ENCODE data around the gene ACTN3. TPM values are rescaled to one million over a fixed set of nuclear protein-coding genes. Genes with fewer than 3 reads are reported as not detected.
"Not testable (repeated sequence)": the region's sequence is repeated elsewhere in the genome, so short reads cannot be mapped to it uniquely, and the experiment has no call there.

The ACTN3 gene
- total RNA-seq, 4 donors from 2014 or later, result 0.21 TPM; not detected in 3

DNA sequence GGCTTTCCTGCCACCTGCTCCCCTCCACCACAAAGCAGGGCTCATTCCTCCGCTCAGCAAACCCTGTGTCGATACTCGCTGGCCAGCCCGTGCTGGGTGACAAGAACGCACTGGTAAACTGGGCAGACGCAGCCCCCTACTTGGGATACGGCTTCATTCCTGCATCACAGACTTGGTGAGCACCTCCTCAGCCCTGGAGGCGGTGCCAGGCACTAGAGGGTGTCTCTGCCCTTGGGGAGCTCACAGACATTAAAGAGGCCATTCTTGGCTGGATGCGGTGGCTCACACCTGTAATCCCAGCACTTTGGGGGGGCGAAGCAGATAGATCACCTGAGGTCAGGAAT is 6.9 kb upstream of the ACTN3 start:
- 84 to 91% methylated on average over 10 of the region's 10 CpGs for WGBS, 2 donors
- no peak overlapping the region for H3K27ac ChIP-seq

DNA sequence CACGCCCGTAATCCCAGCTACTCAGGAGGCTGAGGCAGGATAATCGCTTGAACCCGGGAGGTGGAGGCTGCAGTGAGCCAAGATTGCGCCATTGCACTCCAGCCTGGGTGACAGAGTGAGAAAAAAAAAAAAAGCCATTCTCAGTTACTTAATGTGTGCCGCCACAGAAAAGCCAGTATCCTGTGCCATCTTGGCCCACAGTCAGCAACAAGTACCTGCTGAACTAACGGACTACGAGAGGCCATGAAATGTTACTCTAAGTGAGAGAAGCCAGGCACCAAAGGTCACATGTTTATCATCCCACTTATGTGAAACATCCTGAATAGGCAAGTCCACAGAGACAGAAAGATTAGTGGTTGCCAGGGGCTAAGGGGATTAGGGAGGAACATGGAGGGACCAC is 6.1 kb upstream of the ACTN3 start:
- DNase-seq (ENCODE audit: low spot score in 2 of 2); H3K9me3 ChIP-seq; H3K27me3 ChIP-seq; H3K4me3 ChIP-seq; H3K27ac ChIP-seq: not testable (repeated sequence)
- WGBS, 2 donors, result 86 to 92% methylated on average over 8 of the region's 8 CpGs
- peaks cover 4 to 35% (median 15%) of the 10 kb centered on the region in 4 donors for H3K4me1 ChIP-seq
- peaks cover 0 to 76% (median 0%) of the 10 kb centered on the region in 3 donors for H3K36me3 ChIP-seq

More for the DNA sequence above, 6.9 kb upstream of the ACTN3 start:
- TF ChIP-seq POLR2A (IDR thresholded peaks at IDR 0.05) (no peak), EP300 (IDR thresholded peaks at IDR 0.05) (no peak)
- TF ChIP-seq, protein P1, sequence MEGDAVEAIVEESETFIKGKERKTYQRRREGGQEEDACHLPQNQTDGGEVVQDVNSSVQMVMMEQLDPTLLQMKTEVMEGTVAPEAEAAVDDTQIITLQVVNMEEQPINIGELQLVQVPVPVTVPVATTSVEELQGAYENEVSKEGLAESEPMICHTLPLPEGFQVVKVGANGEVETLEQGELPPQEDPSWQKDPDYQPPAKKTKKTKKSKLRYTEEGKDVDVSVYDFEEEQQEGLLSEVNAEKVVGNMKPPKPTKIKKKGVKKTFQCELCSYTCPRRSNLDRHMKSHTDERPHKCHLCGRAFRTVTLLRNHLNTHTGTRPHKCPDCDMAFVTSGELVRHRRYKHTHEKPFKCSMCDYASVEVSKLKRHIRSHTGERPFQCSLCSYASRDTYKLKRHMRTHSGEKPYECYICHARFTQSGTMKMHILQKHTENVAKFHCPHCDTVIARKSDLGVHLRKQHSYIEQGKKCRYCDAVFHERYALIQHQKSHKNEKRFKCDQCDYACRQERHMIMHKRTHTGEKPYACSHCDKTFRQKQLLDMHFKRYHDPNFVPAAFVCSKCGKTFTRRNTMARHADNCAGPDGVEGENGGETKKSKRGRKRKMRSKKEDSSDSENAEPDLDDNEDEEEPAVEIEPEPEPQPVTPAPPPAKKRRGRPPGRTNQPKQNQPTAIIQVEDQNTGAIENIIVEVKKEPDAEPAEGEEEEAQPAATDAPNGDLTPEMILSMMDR (IDR thresholded peaks at IDR 0.05), result no peak
- Histone ChIP-seq H3K36me3 (peaks cover 0 to 84% (median 0%) of the 10 kb centered on the region in 3 donors), H3K27me3 (no peaks in the 10 kb centered on the region), H3K4me1 (peaks cover 1 to 28% (median 9%) of the 10 kb centered on the region in 4 donors), H3K4me3 (no peak overlapping the region), H3K9me3 (no peaks in the 10 kb centered on the region)
- no peak for DNase-seq (ENCODE audit: low spot score in 2 of 2)

DNA sequence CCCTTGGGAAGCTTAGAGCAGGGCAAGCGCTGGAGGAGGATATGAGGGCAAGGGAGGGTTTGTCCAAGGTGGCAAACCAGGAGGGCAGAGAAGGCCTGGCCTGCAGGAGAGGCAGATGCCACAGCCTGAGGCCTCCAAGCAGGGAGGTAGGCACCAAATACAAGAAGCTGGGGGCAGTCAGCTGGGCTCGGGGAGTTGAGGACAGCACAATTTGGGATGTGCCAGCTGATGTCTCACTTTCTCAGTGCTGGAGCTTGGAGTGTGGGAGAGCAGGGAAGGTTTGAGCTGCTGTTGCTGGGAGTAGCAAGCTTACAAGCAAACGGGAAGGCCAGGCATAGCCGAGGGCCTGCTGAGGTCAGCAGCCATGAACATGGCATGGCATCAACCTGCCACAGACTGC is 4.8 kb upstream of the ACTN3 start:
- no peak for TF ChIP-seq EP300 (IDR thresholded peaks at IDR 0.05)
- TF ChIP-seq, protein P1 (IDR thresholded peaks at IDR 0.05), result no peak
- TF ChIP-seq POLR2A (IDR thresholded peaks at IDR 0.05), result no peak
- no peaks in the 10 kb centered on the region for H3K9me3 ChIP-seq
- peaks cover 0 to 63% (median 0%) of the 10 kb centered on the region in 3 donors for H3K36me3 ChIP-seq
- H3K4me1 ChIP-seq, result peaks cover 4 to 43% (median 22%) of the 10 kb centered on the region in 4 donors
- no peak overlapping the region for H3K4me3 ChIP-seq
- H3K27ac ChIP-seq, result no peak overlapping the region
- 80 to 85% methylated on average over 4 of the region's 4 CpGs for WGBS, 2 donors
- no peaks in the 10 kb centered on the region for H3K27me3 ChIP-seq
- DNase-seq (ENCODE audit: low spot score in 2 of 2), result no peak

DNA sequence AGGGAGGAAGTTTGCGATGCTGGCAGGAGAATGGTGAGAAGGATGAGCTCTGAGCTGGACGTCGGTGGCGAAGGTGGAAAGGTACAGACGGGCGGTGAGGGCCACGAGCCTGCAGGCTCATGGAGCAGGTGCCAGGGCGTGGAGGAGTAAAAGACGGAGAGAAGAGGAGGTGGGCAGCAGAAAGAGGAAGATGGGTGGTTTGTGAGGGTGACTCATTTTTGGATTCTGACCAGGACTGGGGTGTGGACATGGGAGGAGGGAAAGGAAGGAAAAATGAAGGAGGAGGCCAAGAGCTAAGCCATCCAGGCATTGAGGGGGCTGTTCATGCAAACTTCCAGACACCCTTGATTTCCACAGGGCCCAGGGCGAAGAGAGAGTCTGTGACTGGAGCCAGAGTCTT is 4.3 kb upstream of the ACTN3 start:
- WGBS, 2 donors, result 85 to 86% methylated on average over 10 of the region's 10 CpGs
- no peak overlapping the region for H3K27ac ChIP-seq
- no peaks in the 10 kb centered on the region for H3K9me3 ChIP-seq
- peaks cover 0 to 58% (median 0%) of the 10 kb centered on the region in 3 donors for H3K36me3 ChIP-seq
- no peaks in the 10 kb centered on the region for H3K27me3 ChIP-seq
- H3K4me1 ChIP-seq, result peaks cover 4 to 47% (median 24%) of the 10 kb centered on the region in 4 donors
- TF ChIP-seq, protein P1 (IDR thresholded peaks at IDR 0.05), result no peak
- TF ChIP-seq POLR2A (IDR thresholded peaks at IDR 0.05), result no peak
- no peak for TF ChIP-seq EP300 (IDR thresholded peaks at IDR 0.05)
- no peak for DNase-seq (ENCODE audit: low spot score in 2 of 2)
- no peak overlapping the region for H3K4me3 ChIP-seq

DNA sequence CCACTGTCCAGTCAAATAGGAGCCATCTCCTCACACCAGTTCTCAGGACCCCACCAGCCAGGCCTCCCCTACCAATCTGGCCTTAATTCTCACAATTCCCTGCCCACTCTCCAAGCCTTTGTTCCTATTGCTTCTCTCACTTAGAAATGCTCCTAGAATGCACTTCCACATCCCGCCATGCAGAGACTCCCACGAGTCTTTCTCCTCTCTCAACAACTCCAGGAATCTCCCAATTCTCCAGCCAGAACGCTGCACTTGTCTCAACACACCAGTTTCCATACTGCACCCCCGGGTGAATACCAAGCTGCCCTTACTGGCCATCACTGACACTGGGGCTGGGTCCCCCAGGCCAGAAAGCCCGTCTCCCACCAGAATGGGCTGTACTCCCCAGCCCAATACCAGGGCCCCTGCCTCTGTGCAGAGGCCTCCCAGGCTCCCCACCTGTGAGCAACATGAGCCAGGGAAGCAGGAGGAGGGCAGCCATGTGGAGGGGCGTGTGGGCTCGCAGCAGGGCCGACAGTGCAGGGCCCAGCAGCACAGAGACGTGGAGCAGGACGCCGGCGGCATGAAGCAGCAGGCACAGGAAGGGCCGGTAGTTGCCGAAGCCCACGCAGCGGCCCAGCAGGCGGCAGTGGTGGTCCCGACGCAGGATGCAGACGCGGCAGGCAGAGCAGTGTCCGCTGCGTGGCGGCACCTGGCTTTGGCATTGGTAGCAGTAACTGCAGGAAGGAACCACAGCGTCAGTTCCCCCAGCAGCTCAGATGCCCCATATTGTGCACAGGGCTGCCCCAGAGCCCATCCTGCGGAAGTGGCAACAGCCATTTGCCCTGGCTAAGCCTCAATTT is 3.2 kb upstream of the ACTN3 start:
- no peaks in the 10 kb centered on the region for H3K9me3 ChIP-seq
- H3K4me3 ChIP-seq, result no peak overlapping the region
- peak overlapping the region in 2 of 4 donors; percentile 35 to 52 for H3K27ac ChIP-seq
- no peak for TF ChIP-seq POLR2A (IDR thresholded peaks at IDR 0.05)
- TF ChIP-seq, protein P1 (IDR thresholded peaks at IDR 0.05), result peak in 3 of 5 experiments; percentile 14 to 38 (median 26)
- peaks cover 4 to 56% (median 24%) of the 10 kb centered on the region in 4 donors for H3K4me1 ChIP-seq
- no peak for DNase-seq (ENCODE audit: low spot score in 2 of 2)
- peaks cover 0 to 49% (median 0%) of the 10 kb centered on the region in 3 donors for H3K36me3 ChIP-seq
- no peaks in the 10 kb centered on the region for H3K27me3 ChIP-seq
- 33 to 37% methylated on average over 11 to 23 of the region's 26 CpGs for WGBS, 2 donors

DNA sequence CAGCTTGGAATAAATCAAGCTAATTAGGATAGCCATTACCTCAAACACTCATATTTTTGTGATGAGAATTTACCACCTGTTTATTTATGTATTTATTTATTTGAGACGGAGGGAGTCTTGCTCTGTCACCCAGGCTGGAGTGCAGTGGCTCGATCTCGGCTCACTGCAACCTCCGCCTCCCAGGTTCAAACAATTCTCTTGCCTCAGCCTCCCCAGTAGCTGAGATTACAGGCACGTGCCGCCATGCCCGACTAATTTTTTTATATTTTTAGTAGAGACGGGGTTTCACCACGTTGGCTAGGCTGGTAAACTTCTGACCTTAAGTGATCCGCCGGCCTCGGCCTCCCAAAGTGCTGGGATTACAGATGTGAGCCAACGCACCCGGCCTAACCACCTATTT is 1.8 kb upstream of the ACTN3 start:
- DNase-seq (ENCODE audit: low spot score in 2 of 2); H3K27me3 ChIP-seq; H3K27ac ChIP-seq; H3K9me3 ChIP-seq: not testable (repeated sequence)
- 67 to 71% methylated on average over 14 of the region's 14 CpGs for WGBS, 2 donors
- peak overlapping the region in 3 of 4 donors; percentile 65 to 98 (median 70) for H3K4me3 ChIP-seq
- peaks cover 0 to 34% (median 0%) of the 10 kb centered on the region in 3 donors for H3K36me3 ChIP-seq
- H3K4me1 ChIP-seq, result peaks cover 4 to 56% (median 24%) of the 10 kb centered on the region in 4 donors

Measured in tibial nerve (tissue), 4 donors.